ENCODE measurements around the gene SMAD5. TPM values are rescaled to one million over a fixed set of nuclear protein-coding genes. Genes with fewer than 3 reads are reported as not detected.

Gene SMAD5
- total RNA-seq, 2 donors from 2014 or later = 97.8 to 105 TPM

- Mint-ChIP-seq H3K27me3 (ENCODE audit: insufficient read depth) (no peaks in the 10 kb centered on the region), H3K4me3 (no peak overlapping the region), H3K4me1 (peaks cover 49% of the 10 kb centered on the region), H3K27ac (peak overlapping the region; percentile 52), H3K36me3 (ENCODE audit: low read depth) (no peaks in the 10 kb centered on the region), H3K9me3 (no peaks in the 10 kb centered on the region)
- Histone ChIP-seq H3K36me3 (ENCODE audit: control insufficient read depth, insufficient read depth, low read length) (no peaks in the 10 kb centered on the region), H3K27ac (ENCODE audit: low read depth, low read length) (peak overlapping the region; percentile 20), H3K4me1 (ENCODE audit: control insufficient read depth, insufficient read depth, low read length) (peaks cover 29% of the 10 kb centered on the region), H3K9me3 (ENCODE audit: control insufficient read depth, low read length) (no peaks in the 10 kb centered on the region), H3K9ac (ENCODE audit: extremely low read depth, low read length, poor library complexity, severe bottlenecking) (no peak overlapping the region), H3K4me3 (ENCODE audit: low read length) (peak overlapping the region; percentile 31), H3K27me3 (ENCODE audit: control insufficient read depth, insufficient read depth, low read length, poor library complexity, severe bottlenecking) (no peaks in the 10 kb centered on the region)
- 73 to 77% methylated on average over 8 of the region's 8 CpGs for WGBS, 2 experiments (ENCODE audit: insufficient coverage in 1 of 2, insufficient read length in 1 of 2)
- DNase-seq = no peak
- no peak for TF ChIP-seq CTCF (conservative IDR thresholded peaks at IDR 0.05)
Observed at GRCh38 chr5:136104306-136104965, 28.2 kb upstream of the SMAD5 start.

GRCh38 chr5:136106351-136107031, 26.2 kb upstream of the SMAD5 start:
- H3K4me3 ChIP-seq (ENCODE audit: low read length) = no peak overlapping the region

GRCh38 chr5:136108180-136108611, 24.4 kb upstream of the SMAD5 start:
- Mint-ChIP-seq H3K36me3 (ENCODE audit: low read depth) (no peaks in the 10 kb centered on the region), H3K4me3 (no peak overlapping the region), H3K4me1 (peaks cover 51% of the 10 kb centered on the region), H3K9me3 (no peaks in the 10 kb centered on the region), H3K27me3 (ENCODE audit: insufficient read depth) (no peaks in the 10 kb centered on the region), H3K27ac (no peak overlapping the region)
- WGBS, 2 experiments (ENCODE audit: insufficient coverage in 1 of 2, insufficient read length in 1 of 2) = 89 to 91% methylated on average over 2 of the region's 2 CpGs
- Histone ChIP-seq H3K9ac (ENCODE audit: extremely low read depth, low read length, poor library complexity, severe bottlenecking) (no peak overlapping the region), H3K36me3 (ENCODE audit: control insufficient read depth, insufficient read depth, low read length) (no peaks in the 10 kb centered on the region), H3K27me3 (ENCODE audit: control insufficient read depth, insufficient read depth, low read length, poor library complexity, severe bottlenecking) (peaks cover 6% of the 10 kb centered on the region), H3K9me3 (ENCODE audit: control insufficient read depth, low read length) (no peaks in the 10 kb centered on the region), H3K27ac (ENCODE audit: low read depth, low read length) (no peak overlapping the region), H3K4me3 (ENCODE audit: low read length) (no peak overlapping the region), H3K4me1 (ENCODE audit: control insufficient read depth, insufficient read depth, low read length) (peaks cover 32% of the 10 kb centered on the region)
- TF ChIP-seq CTCF (conservative IDR thresholded peaks at IDR 0.05) = no peak
- DNase-seq = no peak

More at GRCh38 chr5:136106351-136107031, 26.2 kb upstream of the SMAD5 start:
- WGBS, 2 experiments (ENCODE audit: insufficient coverage in 1 of 2, insufficient read length in 1 of 2) = 84 to 89% methylated on average over 5 to 6 of the region's 6 CpGs
- no peaks in the 10 kb centered on the region for H3K36me3 Mint-ChIP-seq (ENCODE audit: low read depth)
- H3K9ac ChIP-seq (ENCODE audit: extremely low read depth, low read length, poor library complexity, severe bottlenecking) = no peak overlapping the region
- peaks cover 56% of the 10 kb centered on the region for H3K4me1 Mint-ChIP-seq
- peaks cover 32% of the 10 kb centered on the region for H3K4me1 ChIP-seq (ENCODE audit: control insufficient read depth, insufficient read depth, low read length)
- no peak overlapping the region for H3K27ac ChIP-seq (ENCODE audit: low read depth, low read length)
- no peaks in the 10 kb centered on the region for H3K9me3 Mint-ChIP-seq
- H3K27me3 Mint-ChIP-seq (ENCODE audit: insufficient read depth) = no peaks in the 10 kb centered on the region
- no peak overlapping the region for H3K4me3 Mint-ChIP-seq
- DNase-seq = no peak
- no peaks in the 10 kb centered on the region for H3K9me3 ChIP-seq (ENCODE audit: control insufficient read depth, low read length)
- no peak for TF ChIP-seq CTCF (conservative IDR thresholded peaks at IDR 0.05)
- no peak overlapping the region for H3K27ac Mint-ChIP-seq
- H3K27me3 ChIP-seq (ENCODE audit: control insufficient read depth, insufficient read depth, low read length, poor library complexity, severe bottlenecking) = peaks cover 6% of the 10 kb centered on the region
- H3K36me3 ChIP-seq (ENCODE audit: control insufficient read depth, insufficient read depth, low read length) = no peaks in the 10 kb centered on the region

Measured in endodermal cell (in vitro differentiated cells).